Heart right ventricle (tissue), 16 donors: ENCODE results near the gene ZBTB39. TPM values are rescaled to one million over a fixed set of nuclear protein-coding genes. Genes with fewer than 3 reads are reported as not detected.
"Not testable (repeated sequence)": the region's sequence is repeated elsewhere in the genome, so short reads cannot be mapped to it uniquely, and the experiment has no call there.

Experiments used
- ATAC-seq, 8 donors: fragments of 200-7000 bp; cut with Tn5 transposase; one replicate each; pipeline ENCODE4 v1.9.1; 2020; ENCODE audit warnings: mild to moderate bottlenecking in 8 of 8, moderate library complexity in 8 of 8, moderate number of reproducible peaks in 1 of 8
- DNase-seq, 2 donors: peaks; one replicate each; pipeline ENCODE4 v3.0.0-alpha.2; 2020
- H3K27ac ChIP-seq, 10 donors: fragments of 200-600 bp; sonication (generic) in 2 of 10; one replicate each; pipeline versions ENCODE4 v1.5.0 to v1.8.0; 2020 to 2022; ENCODE audit warnings: mild to moderate bottlenecking in 3 of 10
- H3K27me3 ChIP-seq, 7 donors: fragments of 200-600 bp; one replicate each; pipeline ENCODE4 v1.8.0; 2021 to 2022; ENCODE audit warnings: mild to moderate bottlenecking in 2 of 7
- H3K36me3 ChIP-seq, 9 donors: fragments of 200-600 bp; sonication (generic) in 1 of 9; one replicate each; pipeline versions ENCODE4 v1.5.0 to v1.8.0; 2020 to 2022; ENCODE audit warnings: mild to moderate bottlenecking in 2 of 9
- H3K4me1 ChIP-seq, 9 donors: fragments of 200-600 bp; sonication (generic) in 1 of 9; one replicate each; pipeline versions ENCODE4 v1.5.0 to v1.8.0; 2020 to 2022; ENCODE audit warnings: mild to moderate bottlenecking in 4 of 9
- H3K4me3 ChIP-seq, 10 donors: fragments of 200-600 bp; sonication (generic) in 2 of 10; one replicate each; pipeline versions ENCODE4 v1.5.0 to v1.8.0; 2020 to 2022; ENCODE audit warnings: mild to moderate bottlenecking in 7 of 10, moderate library complexity in 2 of 10
- H3K9me3 ChIP-seq, 11 donors: fragments of 200-600 bp in 10 of 11; sonication (generic) in 2 of 11; one replicate each; pipeline versions ENCODE4 v1.5.0 to v1.8.0; 2013 to 2022; ENCODE audit warnings: mild to moderate bottlenecking in 2 of 11, control low read depth in 1 of 11, moderate library complexity in 1 of 11
- WGBS, 2 donors: extraction: QIAGEN DNeasy Blood & Tissue Kit; methylation state at CpG; one replicate each; pipeline ENCODE4 v1.1.7; 2013; ENCODE audit warnings: inconsistent platforms in 1 of 2; 5-methylcytosine and 5-hydroxymethylcytosine counted together
- intact Hi-C, 10 donors: fragments of 100-400 bp; cut with DNase I; formaldehyde crosslinking; loops; one replicate each; pipeline versions ENCODE4 v1.11.1 to v1.14.2; 2022
- polyA plus RNA-seq, 2 donors: library from polyadenylated mRNA; stranded (reverse); fragments of 200-250 nt; gene quantifications; one replicate each; pipeline ENCODE4 v1.2.3, GENCODE V29; 2013
- total RNA-seq, 10 donors: library from RNA; stranded (reverse); fragmentation: NEBNext Ultra II Directional in 3 of 10; extraction: Animal tissue kit (Norgen Biotek cat#: 25700) in 3 of 10; gene quantifications; one replicate each; pipeline versions ENCODE4 v1.2.1 to v1.2.4, GENCODE V29; 2021 to 2023
- TF ChIP-seq, protein P1 (sequence below), 9 donors: fragments of 200-600 bp; sonication (generic) in 2 of 9; IDR thresholded peaks; one replicate each; pipeline versions ENCODE4 v1.5.0 to v1.8.0; 2021 to 2022; ENCODE audit warnings: antibody characterized with exemption in 9 of 9, mild to moderate bottlenecking in 5 of 9, moderate library complexity in 1 of 9
- donor health status: Arrhythmogenic right ventricular cardiomyopathy.
- donor health status: ischemic (EF 13 %, LVEDD 7.1; RV severe dilation, severe dysfunction).
- donor health status: healthy with polysubstance abuse.
- donor health status: DM: no; HTN: yes; CAD: no.
- donor health status: DM: no; HTN: no; CAD: no.
- donor health status: ischemic (EF 25% LVEDD 6.9; RV normal size, moderate dysfunction).
- donor health status: ischemic (EF 25% LVEDD 5.7; RV mildly dilated, moderate dysfunction).
- donor health status: healthy.
- donor health status: DM: yes; HTN: yes; CAD: no.
- donor health status: Ischemic cardiomyopathy.
- donor health status: ischemic (EF 35%, LVEDD 5.7; RV mildly dilated, moderate dysfunction).
- donor health status: nonischemic (EF 11% LVEDD 7.7; RV severe dilation, severe dysfunction).
- donor health status: DM: yes; HTN: yes; CAD: no.
- donor health status: PGD.
- donor health status: ischemic (EF 29% LVEDD 5.4; RV normal size, mild dysfunction).
- donor health status: nonischemic (EF 23%, LVEDD 6.1; RV moderate dilation, normal function).

Gene ZBTB39
- total and polyA plus RNA-seq, 12 donors = 1.2 to 4.3 (median 3.4) TPM

DNA sequence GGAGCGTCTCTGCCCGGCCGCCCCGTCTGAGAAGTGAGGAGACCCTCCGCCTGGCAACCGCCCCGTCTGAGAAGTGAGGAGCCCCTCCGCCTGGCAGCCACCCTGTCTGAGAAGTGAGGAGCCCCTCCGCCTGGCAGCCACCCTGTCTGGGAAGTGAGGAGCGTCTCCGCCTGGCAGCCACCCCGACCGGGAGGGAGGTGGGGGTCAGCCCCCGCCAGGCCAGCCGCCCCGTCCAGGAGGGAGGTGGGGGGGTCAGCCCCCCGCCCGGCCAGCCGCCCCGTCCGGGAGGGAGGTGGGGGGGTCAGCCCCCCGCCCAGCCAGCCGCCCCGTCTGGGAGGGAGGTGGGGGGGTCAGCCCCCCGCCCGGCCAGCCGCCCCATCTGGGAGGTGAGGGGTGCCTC lies 42.8 kb downstream of the ZBTB39 start:
- H3K9me3 ChIP-seq = peaks cover 0 to 22% (median 2%) of the 10 kb centered on the region in 11 donors
- intact Hi-C loops, H3K27ac ChIP-seq, H3K27me3 ChIP-seq, DNase-seq, H3K4me3 ChIP-seq, ATAC-seq, H3K4me1 ChIP-seq, H3K36me3 ChIP-seq: not testable (repeated sequence)
- 95 to 99% methylated on average over 9 to 15 of the region's 27 CpGs for WGBS, 2 donors

DNA sequence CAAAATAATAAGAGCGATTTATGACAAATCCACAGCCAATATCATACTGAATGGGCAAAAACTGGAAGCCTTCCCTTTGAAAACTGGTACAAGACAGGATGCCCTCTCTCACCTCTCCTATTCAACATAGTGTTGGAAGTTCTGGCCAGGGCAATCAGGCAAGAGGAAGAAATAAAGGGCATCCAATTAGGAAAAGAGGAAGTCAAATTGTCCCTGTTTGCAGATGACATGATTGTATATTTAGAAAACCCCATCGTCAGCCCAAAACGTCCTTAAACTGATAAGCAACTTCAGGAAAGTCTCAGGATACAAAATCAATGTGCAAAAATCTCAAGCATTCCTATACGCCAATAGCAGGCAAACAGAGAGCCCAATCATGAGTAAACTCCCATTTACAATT lies 44.1 kb downstream of the ZBTB39 start:
- H3K4me1 ChIP-seq, H3K4me3 ChIP-seq, intact Hi-C loops, H3K27me3 ChIP-seq, H3K36me3 ChIP-seq, H3K27ac ChIP-seq, DNase-seq, ATAC-seq: not testable (repeated sequence)
- WGBS, 2 donors = 59 to 61% methylated on average over 4 of the region's 4 CpGs
- H3K9me3 ChIP-seq = peaks cover 0 to 31% (median 6%) of the 10 kb centered on the region in 11 donors

DNA sequence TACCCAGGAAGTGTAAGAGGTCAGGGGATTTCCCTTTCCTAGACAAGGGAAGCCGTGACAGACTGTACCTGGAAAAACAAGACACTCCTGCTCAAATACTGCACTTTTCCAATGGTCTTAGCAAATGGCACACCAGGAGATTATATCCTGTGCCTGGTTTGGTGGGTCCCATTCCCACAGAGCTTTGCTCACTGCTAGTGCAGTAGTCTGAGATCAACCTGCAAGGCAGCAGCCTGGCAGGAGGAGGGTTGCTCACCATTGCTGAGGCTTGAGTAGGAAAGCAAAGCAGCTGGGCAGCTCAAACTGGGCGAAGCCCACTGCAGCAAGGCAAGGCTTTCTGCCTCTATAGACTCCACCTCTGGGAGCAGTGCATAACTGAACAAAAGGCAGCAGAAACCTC lies 47.9 kb downstream of the ZBTB39 start:
- 79 to 84% methylated on average over 2 of the region's 2 CpGs for WGBS, 2 donors
- intact Hi-C loops = no loop called here

DNA sequence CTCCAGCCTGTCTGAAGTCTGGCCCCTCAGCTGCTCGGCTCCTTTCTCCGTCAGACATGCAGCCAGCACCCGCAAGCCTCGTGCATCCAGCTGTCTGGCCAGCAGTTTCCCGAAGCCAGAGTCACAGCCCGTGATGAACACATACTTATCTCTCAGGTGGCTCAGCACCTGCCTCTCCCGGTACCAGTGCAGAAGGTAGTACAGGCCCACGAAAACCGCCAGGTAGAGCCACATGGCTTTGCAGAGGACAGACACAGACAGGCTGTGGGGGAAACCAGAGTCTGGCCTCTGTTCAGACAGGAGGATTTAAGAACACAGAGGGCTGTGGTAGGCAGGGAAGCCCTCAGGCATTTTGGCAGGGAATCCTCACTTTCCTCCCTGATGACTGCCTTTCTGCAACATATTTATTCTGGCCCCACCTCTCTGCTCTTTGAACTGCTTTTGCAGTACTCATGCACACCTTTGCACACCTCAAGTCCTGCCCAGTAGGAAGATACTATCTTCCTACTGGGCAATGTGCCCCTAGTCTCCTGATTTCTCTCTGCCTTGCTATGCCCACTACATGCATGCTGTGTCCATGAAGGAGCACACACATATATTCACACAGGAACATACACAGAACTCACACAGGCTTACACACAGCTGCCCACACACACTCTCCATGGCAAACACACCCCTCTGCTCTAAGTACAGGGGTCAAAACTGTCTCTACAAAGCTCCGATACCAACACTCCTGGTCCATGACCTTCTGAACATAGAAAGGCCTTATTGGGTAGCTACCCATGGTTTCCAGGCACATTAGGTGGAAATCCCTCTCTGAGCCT lies 48.9 kb downstream of the ZBTB39 start, which contains the start of gene RDH16:
Gene RDH16 (minus strand): TSS at position 380 of the 824 bp plus-strand sequence. CDS start 146 bp downstream, at position 234.
- 88 to 89% methylated on average over 10 of the region's 10 CpGs for WGBS, 2 donors
- Histone ChIP-seq H3K4me1 (peaks cover 0 to 5% (median 0%) of the 10 kb centered on the region in 9 donors), H3K27me3 (no peaks in the 10 kb centered on the region), H3K27ac (no peak within 1 kb of the TSS), H3K36me3 (no peaks in the 10 kb centered on the region), H3K9me3 (peaks cover 0 to 21% (median 6%) of the 10 kb centered on the region in 11 donors), H3K4me3 (no peak within 1 kb of the TSS)
- TF ChIP-seq, protein P1, sequence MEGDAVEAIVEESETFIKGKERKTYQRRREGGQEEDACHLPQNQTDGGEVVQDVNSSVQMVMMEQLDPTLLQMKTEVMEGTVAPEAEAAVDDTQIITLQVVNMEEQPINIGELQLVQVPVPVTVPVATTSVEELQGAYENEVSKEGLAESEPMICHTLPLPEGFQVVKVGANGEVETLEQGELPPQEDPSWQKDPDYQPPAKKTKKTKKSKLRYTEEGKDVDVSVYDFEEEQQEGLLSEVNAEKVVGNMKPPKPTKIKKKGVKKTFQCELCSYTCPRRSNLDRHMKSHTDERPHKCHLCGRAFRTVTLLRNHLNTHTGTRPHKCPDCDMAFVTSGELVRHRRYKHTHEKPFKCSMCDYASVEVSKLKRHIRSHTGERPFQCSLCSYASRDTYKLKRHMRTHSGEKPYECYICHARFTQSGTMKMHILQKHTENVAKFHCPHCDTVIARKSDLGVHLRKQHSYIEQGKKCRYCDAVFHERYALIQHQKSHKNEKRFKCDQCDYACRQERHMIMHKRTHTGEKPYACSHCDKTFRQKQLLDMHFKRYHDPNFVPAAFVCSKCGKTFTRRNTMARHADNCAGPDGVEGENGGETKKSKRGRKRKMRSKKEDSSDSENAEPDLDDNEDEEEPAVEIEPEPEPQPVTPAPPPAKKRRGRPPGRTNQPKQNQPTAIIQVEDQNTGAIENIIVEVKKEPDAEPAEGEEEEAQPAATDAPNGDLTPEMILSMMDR (IDR thresholded peaks at IDR 0.05) = no peak
- ATAC-seq (no peak), DNase-seq (no peak)
- intact Hi-C loops = no loop called here

More for the DNA sequence above, 47.9 kb downstream of the ZBTB39 start:
- Histone ChIP-seq H3K9me3 (peaks cover 0 to 21% (median 6%) of the 10 kb centered on the region in 11 donors), H3K4me1 (peaks cover 0 to 5% (median 0%) of the 10 kb centered on the region in 9 donors), H3K27ac (no peak overlapping the region), H3K4me3 (no peak overlapping the region), H3K27me3 (no peaks in the 10 kb centered on the region), H3K36me3 (no peaks in the 10 kb centered on the region)
- TF ChIP-seq, protein P1 (IDR thresholded peaks at IDR 0.05) = no peak
- no peak for DNase-seq
- ATAC-seq = no peak

DNA sequence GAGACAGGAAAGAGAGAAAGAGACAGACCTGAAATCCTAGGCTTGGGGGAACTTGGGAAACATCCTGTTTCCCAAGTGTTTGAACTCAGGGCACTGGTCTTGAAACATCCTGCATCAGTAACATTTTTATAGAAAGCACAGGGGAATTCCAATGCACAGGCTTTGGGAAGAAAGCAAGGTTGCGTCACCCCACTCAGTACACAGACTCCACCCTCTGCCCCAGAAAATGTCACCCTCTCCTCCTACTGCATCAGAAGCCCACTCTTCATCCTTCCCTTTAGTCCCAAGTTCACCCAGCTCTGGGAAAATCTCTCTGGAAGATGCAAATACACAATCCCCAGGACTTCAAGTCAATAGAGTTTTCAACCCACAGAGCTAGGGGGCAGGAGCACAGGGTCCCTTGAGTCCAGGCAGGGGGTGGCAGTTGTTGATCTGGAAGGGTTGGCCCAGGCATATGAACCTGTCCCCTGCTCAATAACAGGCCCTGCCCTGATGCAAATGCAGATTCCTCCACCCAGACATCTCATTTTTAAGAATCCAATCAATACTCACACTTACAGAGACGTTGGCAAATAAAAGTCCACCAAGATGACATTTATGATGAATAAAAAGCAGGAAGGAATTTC lies 50.6 kb downstream of the ZBTB39 start:
- Histone ChIP-seq H3K4me3 (no peak overlapping the region), H3K9me3 (peaks cover 0 to 21% (median 6%) of the 10 kb centered on the region in 11 donors), H3K36me3 (no peaks in the 10 kb centered on the region), H3K27ac (no peak overlapping the region), H3K4me1 (peaks cover 0 to 5% (median 0%) of the 10 kb centered on the region in 9 donors), H3K27me3 (no peaks in the 10 kb centered on the region)
- TF ChIP-seq, protein P1 (IDR thresholded peaks at IDR 0.05) = no peak
- DNase-seq (no peak), ATAC-seq (peak in 1 of 8 donors; percentile 42)
- WGBS, 2 donors = 66 to 74% methylated on average over 2 of the region's 2 CpGs
- intact Hi-C loops = no loop called here
